ENCODE data around the gene RNF126.

The RNF126 gene

DNA sequence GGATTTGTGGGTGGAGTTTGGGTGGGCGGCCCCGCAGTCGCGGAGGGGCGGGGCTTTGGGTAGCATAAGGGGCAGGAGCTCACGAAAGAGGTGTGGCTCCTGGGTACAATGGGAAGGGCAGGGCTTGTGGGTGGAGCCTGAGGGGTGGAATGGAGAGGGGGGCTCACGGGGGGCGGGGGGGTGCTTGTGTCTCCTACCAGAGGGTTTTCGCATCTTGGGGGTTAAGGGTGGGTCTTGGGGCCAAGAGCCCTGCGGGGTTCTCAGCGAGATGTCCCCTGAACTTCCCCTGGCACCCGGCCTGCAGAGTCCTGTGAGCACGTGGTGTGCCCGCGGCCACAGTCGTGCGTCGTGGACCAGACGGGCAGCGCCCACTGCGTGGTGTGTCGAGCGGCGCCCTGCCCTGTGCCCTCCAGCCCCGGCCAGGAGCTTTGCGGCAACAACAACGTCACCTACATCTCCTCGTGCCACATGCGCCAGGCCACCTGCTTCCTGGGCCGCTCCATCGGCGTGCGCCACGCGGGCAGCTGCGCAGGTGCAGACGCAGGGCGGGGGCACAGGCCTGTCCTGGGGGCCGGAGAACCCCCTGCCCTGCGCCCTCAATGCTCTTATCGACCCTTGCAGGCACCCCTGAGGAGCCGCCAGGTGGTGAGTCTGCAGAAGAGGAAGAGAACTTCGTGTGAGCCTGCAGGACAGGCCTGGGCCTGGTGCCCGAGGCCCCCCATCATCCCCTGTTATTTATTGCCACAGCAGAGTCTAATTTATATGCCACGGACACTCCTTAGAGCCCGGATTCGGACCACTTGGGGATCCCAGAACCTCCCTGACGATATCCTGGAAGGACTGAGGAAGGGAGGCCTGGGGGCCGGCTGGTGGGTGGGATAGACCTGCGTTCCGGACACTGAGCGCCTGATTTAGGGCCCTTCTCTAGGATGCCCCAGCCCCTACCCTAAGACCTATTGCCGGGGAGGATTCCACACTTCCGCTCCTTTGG lies 18.3 kb upstream of the RNF126 start:
- TF ChIP-seq, protein P1, sequence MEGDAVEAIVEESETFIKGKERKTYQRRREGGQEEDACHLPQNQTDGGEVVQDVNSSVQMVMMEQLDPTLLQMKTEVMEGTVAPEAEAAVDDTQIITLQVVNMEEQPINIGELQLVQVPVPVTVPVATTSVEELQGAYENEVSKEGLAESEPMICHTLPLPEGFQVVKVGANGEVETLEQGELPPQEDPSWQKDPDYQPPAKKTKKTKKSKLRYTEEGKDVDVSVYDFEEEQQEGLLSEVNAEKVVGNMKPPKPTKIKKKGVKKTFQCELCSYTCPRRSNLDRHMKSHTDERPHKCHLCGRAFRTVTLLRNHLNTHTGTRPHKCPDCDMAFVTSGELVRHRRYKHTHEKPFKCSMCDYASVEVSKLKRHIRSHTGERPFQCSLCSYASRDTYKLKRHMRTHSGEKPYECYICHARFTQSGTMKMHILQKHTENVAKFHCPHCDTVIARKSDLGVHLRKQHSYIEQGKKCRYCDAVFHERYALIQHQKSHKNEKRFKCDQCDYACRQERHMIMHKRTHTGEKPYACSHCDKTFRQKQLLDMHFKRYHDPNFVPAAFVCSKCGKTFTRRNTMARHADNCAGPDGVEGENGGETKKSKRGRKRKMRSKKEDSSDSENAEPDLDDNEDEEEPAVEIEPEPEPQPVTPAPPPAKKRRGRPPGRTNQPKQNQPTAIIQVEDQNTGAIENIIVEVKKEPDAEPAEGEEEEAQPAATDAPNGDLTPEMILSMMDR (IDR thresholded peaks at IDR 0.05; ENCODE audit: low read depth, low read length) = no peak
- peak overlapping the region; percentile 53; the same call in 1 of the 2 replicates for H3K4me3 ChIP-seq (ENCODE audit: low read depth, low read length)

DNA sequence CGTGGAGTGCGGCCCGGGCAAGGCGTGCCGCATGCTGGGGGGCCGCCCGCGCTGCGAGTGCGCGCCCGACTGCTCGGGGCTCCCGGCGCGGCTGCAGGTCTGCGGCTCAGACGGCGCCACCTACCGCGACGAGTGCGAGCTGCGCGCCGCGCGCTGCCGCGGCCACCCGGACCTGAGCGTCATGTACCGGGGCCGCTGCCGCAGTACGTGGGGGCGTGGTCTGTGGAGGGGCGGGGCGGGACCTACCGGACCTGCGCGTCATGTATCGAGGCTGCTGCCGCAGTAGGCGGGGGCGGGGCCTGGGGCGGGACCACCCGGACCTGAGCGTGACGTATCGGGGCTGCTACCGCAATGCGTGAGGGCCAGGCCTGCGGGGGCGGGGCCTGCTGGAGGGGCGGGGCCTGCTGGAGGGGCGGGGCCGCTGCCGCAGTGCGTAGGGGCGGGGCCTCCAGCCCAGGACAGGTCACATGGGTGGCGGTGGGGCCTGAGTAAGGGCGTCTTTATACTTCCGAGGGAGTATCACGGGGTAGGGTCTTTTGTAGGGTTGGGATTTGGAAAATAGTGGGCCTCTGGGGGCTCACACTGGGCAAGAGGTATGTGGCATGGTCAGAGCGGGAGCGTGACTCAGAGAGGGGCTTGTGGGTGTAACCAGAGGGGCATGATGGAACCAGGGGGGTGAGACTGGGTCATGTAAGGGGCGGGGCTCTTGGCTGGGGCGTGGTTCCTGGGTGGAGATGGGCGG lies 17.4 kb upstream of the RNF126 start:
- peak overlapping the region; percentile 61 for H3K4me3 ChIP-seq (ENCODE audit: low read depth, low read length)
- TF ChIP-seq, protein P1 (IDR thresholded peaks at IDR 0.05; ENCODE audit: low read depth, low read length) = no peak

DNA sequence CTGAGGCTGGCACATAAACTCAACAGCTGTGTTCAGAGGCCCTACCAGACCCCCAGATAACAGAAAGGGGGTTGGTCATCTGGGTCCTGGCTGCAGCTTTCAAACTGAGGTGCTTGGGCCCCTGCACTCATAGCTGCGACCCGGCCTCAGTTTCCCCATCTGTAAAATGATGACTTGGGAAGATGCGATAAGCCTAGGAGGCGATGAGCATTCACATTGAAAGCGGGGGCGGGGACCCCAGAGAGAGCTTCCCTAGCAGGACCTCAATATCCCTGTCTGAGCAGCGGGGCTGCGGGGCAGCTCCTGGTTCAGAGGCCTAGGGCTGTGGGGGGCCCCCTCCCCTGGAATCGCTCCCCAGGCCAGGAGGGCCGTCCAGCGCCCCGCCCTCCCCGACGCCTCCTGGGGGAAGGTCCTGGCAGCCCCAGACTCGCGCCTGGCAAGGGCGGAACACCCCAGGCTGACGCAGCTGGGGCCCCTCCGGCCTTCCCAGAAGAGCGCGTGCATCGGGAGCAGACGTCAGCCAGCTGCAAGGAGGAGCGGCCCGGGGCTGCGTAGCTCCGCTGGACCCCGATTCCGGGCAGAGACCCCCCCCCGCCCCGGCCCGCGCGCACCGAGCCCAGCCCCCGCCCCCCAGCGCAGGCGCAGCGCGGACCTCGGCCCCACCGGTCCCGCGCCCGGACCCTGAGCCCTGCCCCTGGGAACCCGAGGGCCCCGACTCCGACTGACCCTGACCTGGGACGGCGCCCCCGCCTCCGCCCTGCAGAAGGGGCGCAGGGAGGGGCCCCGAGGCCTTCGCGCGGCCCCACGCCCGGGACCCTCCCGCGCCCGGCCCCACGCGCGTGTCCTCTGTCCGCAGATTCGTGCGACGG lies 16.6 kb upstream of the RNF126 start:
- H3K4me3 ChIP-seq (ENCODE audit: low read depth, low read length) = peak overlapping the region; percentile 61
- TF ChIP-seq, protein P1 (IDR thresholded peaks at IDR 0.05; ENCODE audit: low read depth, low read length) = no peak

DNA sequence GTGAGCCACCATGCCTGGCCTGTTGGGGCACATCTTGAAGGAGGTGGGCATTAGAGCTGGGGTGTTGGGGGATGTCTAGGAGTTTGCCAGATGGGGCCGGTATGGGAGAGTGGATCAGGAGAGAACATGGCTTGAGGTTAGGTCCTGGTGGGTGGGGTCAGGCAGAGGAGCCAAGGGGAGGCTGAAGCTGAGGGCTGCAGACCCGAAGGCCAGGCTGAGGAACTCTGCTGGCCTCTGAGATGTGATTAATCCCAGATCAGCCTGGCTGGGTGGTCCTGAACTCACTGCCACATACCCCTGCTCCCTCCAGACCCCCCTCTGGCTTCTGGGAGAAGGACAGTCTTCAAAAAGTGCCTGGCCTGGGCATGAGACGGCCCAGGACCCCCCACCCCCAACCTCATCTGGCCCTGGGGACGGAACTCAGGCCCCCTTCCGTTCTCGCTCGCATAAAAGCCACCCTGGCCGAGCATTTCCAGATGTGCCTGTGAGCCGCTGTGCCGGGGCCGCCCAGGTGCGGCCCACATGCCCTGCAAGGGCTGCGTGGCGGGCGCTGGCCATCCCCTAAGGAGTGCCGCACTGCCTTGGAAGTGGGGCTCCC lies 15.9 kb upstream of the RNF126 start:
- TF ChIP-seq, protein P1 (IDR thresholded peaks at IDR 0.05; ENCODE audit: low read depth, low read length) = no peak
- H3K4me3 ChIP-seq (ENCODE audit: low read depth, low read length) = peak overlapping the region; percentile 61

DNA sequence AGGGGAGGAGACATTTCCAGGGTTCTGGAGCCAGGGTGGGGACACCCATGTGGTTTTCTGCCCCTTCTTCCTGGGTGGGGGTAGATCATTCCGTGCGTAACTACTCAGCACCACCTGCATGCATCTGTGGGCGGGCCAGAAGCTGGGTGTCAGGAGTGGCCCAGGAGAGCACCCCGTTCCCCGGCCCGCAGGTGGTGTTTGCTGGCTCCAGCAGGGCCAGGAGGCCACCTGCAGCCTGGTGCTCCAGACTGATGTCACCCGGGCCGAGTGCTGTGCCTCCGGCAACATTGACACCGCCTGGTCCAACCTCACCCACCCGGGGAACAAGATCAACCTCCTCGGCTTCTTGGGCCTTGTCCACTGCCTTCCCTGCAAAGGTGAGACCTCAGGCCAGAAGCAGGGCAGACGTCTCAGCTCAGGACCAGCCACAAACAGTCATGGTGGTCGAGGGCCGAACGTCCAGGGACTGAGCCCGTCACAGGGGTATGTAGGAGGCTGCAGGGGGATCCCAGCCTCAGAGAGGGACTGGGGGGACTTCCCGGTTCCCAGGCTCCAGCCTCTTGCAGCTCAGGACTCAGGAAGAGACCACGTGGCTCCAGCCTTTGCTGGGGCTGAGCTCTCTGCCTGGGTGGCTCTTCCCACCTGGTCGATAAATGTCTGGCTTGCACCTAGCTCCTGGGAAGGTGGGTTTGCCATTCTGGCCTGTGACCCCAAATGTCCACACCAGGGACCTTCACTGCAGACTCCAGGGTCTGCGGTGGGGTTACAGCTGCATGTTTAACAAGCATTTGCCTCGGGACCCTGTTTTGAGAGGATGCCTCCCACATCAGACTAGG lies 14.8 kb upstream of the RNF126 start:
- H3K4me3 ChIP-seq (ENCODE audit: low read depth, low read length) = peak overlapping the region; percentile 75

More for the DNA sequence above, 14.8 kb upstream of the RNF126 start:
- TF ChIP-seq, protein P1 (IDR thresholded peaks at IDR 0.05; ENCODE audit: low read depth, low read length) = no peak

Data from WI38 (cell line).